ENCODE data around the gene NTM.
A peak's percentile ranks its signal among the peaks of the same experiment; 100 is the strongest.

The NTM gene

DNA sequence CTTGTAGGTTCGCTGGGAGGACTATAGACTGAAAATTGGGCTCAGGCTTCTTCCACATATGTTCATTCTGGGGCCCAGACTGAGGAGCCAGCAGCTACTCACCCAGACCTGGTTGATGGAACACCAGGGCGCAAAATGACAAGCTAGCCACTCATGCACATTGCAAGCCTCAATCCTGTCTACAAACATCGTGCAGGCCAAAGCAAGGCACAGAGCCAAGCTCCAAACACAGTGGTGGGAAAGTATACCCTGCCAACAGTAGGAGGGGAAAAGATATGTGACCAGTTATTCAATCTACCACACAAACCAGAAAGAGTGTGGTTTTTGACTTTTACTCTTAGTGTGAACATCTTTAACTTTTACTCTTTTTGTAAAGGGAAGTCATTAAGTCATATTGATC lies 660.5 kb downstream of the NTM start:
- Histone ChIP-seq H3K9ac (ENCODE audit: low read length) (no peak overlapping the region), H3K27me3 (replicated peaks; ENCODE audit: control insufficient read depth, insufficient read depth, low read length) (no peaks in the 10 kb centered on the region), H3K9me3 (ENCODE audit: control insufficient read depth, low read length) (no peaks in the 10 kb centered on the region), H3K4me1 (ENCODE audit: control insufficient read depth, insufficient read depth, low read length) (peaks cover 12% of the 10 kb centered on the region), H3K4me3 (ENCODE audit: low read length) (no peak overlapping the region), H3K36me3 (ENCODE audit: control insufficient read depth, insufficient read depth, low read length, severe bottlenecking) (no peaks in the 10 kb centered on the region)
- no peak for DNase-seq (ENCODE audit: low read depth)

- no peaks in the 10 kb centered on the region for H3K36me3 ChIP-seq (ENCODE audit: control insufficient read depth, insufficient read depth, low read length, severe bottlenecking)
- DNase-seq (ENCODE audit: low read depth): peak; percentile 61
- no peak overlapping the region for H3K9ac ChIP-seq (ENCODE audit: low read length)
- H3K4me3 ChIP-seq (ENCODE audit: low read length): no peak overlapping the region
- no peaks in the 10 kb centered on the region for H3K9me3 ChIP-seq (ENCODE audit: control insufficient read depth, low read length)
- no peaks in the 10 kb centered on the region for H3K27me3 ChIP-seq (replicated peaks; ENCODE audit: control insufficient read depth, insufficient read depth, low read length)
- peaks cover 8% of the 10 kb centered on the region for H3K4me1 ChIP-seq (ENCODE audit: control insufficient read depth, insufficient read depth, low read length)
Measured at GRCh38 chr11:132032555-132032954, 662.1 kb downstream of the NTM start.

GRCh38 chr11:132033051-132033450 lies 662.6 kb downstream of the NTM start:
- no peak for DNase-seq (ENCODE audit: low read depth)
- H3K9ac ChIP-seq (ENCODE audit: low read length): no peak overlapping the region
- H3K27me3 ChIP-seq (replicated peaks; ENCODE audit: control insufficient read depth, insufficient read depth, low read length): no peaks in the 10 kb centered on the region
- H3K9me3 ChIP-seq (ENCODE audit: control insufficient read depth, low read length): no peaks in the 10 kb centered on the region
- no peak overlapping the region for H3K4me3 ChIP-seq (ENCODE audit: low read length)
- peaks cover 5% of the 10 kb centered on the region for H3K4me1 ChIP-seq (ENCODE audit: control insufficient read depth, insufficient read depth, low read length)
- no peaks in the 10 kb centered on the region for H3K36me3 ChIP-seq (ENCODE audit: control insufficient read depth, insufficient read depth, low read length, severe bottlenecking)

DNA sequence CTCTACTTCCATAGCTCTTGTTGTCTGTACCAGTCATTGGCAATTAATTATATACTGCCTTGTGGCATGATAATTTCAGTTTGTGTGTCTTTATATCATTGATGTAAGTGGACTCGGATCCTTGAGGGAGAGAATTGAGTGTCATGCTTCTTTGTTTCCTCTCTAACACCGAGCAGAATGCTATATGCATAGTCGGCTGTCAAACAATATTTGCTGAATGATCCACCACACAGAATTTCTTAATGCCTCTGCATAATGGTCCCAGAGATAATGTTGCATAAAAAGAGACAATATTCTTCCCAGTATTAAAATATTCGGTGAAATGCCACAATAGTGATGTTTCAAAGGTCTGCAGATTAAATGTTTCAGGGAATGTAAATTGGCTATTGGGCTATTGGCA lies 664.8 kb downstream of the NTM start:
- no peak overlapping the region for H3K4me3 ChIP-seq (ENCODE audit: low read length)
- no peaks in the 10 kb centered on the region for H3K36me3 ChIP-seq (ENCODE audit: control insufficient read depth, insufficient read depth, low read length, severe bottlenecking)
- no peak overlapping the region for H3K9ac ChIP-seq (ENCODE audit: low read length)
- H3K4me1 ChIP-seq (ENCODE audit: control insufficient read depth, insufficient read depth, low read length): no peaks in the 10 kb centered on the region
- H3K9me3 ChIP-seq (ENCODE audit: control insufficient read depth, low read length): no peaks in the 10 kb centered on the region
- no peak for DNase-seq (ENCODE audit: low read depth)
- H3K27me3 ChIP-seq (replicated peaks; ENCODE audit: control insufficient read depth, insufficient read depth, low read length): no peaks in the 10 kb centered on the region

DNA sequence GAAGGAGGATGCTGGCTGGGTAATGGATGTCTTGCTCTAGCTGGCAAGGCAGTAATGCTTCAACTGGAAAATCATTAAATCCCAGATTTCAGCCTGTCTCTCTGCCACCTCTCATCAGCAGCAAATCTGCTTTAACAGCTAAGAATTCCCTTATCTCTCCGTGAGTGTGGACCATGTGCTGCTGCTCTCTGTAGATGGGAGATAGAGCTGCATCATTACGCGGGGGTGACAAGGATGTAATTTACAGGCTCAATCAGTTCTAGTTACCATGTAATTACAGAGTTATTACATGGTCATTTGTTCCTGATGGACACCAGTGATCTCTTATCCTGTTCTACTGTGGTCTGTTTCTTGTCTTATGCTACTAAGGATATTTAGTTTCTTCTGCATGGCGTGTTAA lies 665.4 kb downstream of the NTM start:
- no peak for DNase-seq (ENCODE audit: low read depth)
- Histone ChIP-seq H3K4me3 (ENCODE audit: low read length) (no peak overlapping the region), H3K9ac (ENCODE audit: low read length) (no peak overlapping the region)

DNA sequence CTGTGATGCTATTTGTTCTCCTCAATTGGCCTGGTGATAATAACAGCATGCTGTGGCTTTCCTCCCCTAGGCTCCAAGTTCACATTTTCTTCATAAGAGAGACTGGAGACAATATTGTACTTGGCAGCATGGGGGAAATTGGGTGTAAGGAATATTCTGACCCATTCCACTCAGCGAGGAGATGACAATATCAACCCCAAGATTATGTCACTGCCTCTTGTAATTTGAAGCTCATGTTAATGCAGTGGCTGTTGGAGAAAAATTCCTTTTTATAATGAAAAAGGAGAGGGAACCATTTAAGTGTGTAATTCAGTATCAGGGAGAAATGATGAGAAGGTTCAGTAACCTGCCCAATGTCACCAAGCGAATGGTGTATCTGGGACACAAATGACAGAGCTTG lies 665.8 kb downstream of the NTM start:
- Histone ChIP-seq H3K9ac (ENCODE audit: low read length) (no peak overlapping the region), H3K36me3 (ENCODE audit: control insufficient read depth, insufficient read depth, low read length, severe bottlenecking) (no peaks in the 10 kb centered on the region), H3K27me3 (replicated peaks; ENCODE audit: control insufficient read depth, insufficient read depth, low read length) (no peaks in the 10 kb centered on the region), H3K4me1 (ENCODE audit: control insufficient read depth, insufficient read depth, low read length) (no peaks in the 10 kb centered on the region), H3K9me3 (ENCODE audit: control insufficient read depth, low read length) (no peaks in the 10 kb centered on the region), H3K4me3 (ENCODE audit: low read length) (no peak overlapping the region)
- no peak for DNase-seq (ENCODE audit: low read depth)

More for the DNA sequence above, 665.4 kb downstream of the NTM start:
- Histone ChIP-seq H3K36me3 (ENCODE audit: control insufficient read depth, insufficient read depth, low read length, severe bottlenecking) (no peaks in the 10 kb centered on the region), H3K27me3 (replicated peaks; ENCODE audit: control insufficient read depth, insufficient read depth, low read length) (no peaks in the 10 kb centered on the region), H3K4me1 (ENCODE audit: control insufficient read depth, insufficient read depth, low read length) (no peaks in the 10 kb centered on the region), H3K9me3 (ENCODE audit: control insufficient read depth, low read length) (no peaks in the 10 kb centered on the region)

DNA sequence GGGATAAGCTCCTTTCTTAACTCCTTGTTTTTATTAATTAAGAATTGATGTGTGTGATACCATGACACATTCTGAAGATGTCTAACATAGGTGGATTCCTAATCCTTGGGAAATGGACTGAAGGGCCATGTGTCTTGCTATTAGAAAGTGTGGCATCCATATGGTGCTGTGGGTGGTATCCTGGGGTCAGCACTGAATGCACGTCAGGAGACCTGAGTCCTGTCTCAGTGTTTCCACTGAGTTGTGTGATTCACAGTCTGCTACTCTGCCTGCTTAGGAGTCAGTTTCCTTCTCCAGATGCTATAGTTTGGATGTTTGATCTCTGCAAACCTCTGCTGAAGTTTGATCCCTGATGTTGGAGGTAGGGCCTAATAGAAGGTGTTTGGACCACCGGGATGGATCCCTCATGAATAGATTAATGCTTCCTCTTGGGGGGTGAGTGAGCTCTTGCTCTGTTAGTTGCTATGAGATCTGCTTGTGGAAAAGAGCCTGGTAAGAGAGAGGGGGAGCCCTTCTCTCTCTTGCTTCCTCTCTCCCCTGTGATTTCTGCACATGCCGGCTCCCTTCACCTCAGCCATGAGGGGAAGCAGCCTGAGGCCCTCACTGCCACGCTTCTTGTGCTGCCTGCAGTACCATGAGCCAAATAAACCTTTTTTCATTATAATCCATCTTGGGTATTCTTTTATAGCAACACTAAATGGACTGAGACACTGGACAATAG lies 666.5 kb downstream of the NTM start:
- no peak overlapping the region for H3K9ac ChIP-seq (ENCODE audit: low read length)
- H3K4me3 ChIP-seq (ENCODE audit: low read length): no peak overlapping the region
- H3K36me3 ChIP-seq (ENCODE audit: control insufficient read depth, insufficient read depth, low read length, severe bottlenecking): no peaks in the 10 kb centered on the region
- H3K4me1 ChIP-seq (ENCODE audit: control insufficient read depth, insufficient read depth, low read length): peaks cover 5% of the 10 kb centered on the region
- no peaks in the 10 kb centered on the region for H3K9me3 ChIP-seq (ENCODE audit: control insufficient read depth, low read length)
- no peak for DNase-seq (ENCODE audit: low read depth)
- no peaks in the 10 kb centered on the region for H3K27me3 ChIP-seq (replicated peaks; ENCODE audit: control insufficient read depth, insufficient read depth, low read length)

- no peaks in the 10 kb centered on the region for H3K9me3 ChIP-seq (ENCODE audit: control insufficient read depth, low read length)
- no peak for DNase-seq (ENCODE audit: low read depth)
- no peaks in the 10 kb centered on the region for H3K36me3 ChIP-seq (ENCODE audit: control insufficient read depth, insufficient read depth, low read length, severe bottlenecking)
- H3K27me3 ChIP-seq (replicated peaks; ENCODE audit: control insufficient read depth, insufficient read depth, low read length): no peaks in the 10 kb centered on the region
- H3K4me1 ChIP-seq (ENCODE audit: control insufficient read depth, insufficient read depth, low read length): peaks cover 5% of the 10 kb centered on the region
- no peak overlapping the region for H3K4me3 ChIP-seq (ENCODE audit: low read length)
- no peak overlapping the region for H3K9ac ChIP-seq (ENCODE audit: low read length)
Measured at GRCh38 chr11:132037467-132037862, 667.0 kb downstream of the NTM start.

DNA sequence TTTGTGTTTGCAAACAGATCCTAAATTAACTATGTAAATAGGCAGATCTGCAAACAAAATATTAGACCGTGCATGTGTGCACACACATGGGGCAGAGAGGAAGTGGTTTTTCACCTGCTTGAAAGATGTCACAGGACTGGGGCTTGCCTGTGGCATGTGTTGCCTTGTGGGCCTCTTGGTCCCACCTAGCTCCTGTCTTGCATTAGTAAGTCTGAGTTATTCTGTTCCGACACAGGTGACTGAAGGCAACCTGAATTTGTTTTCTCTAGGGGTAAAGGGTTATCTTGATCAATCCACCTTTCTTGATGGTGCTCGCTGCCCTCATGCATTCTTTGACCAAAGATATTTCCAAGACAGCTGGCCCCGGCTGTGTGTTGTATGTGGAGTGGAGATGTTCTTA lies 667.5 kb downstream of the NTM start:
- Histone ChIP-seq H3K9ac (ENCODE audit: low read length) (no peak overlapping the region), H3K4me1 (ENCODE audit: control insufficient read depth, insufficient read depth, low read length) (peaks cover 5% of the 10 kb centered on the region), H3K4me3 (ENCODE audit: low read length) (no peak overlapping the region), H3K27me3 (replicated peaks; ENCODE audit: control insufficient read depth, insufficient read depth, low read length) (no peaks in the 10 kb centered on the region), H3K36me3 (ENCODE audit: control insufficient read depth, insufficient read depth, low read length, severe bottlenecking) (no peaks in the 10 kb centered on the region), H3K9me3 (ENCODE audit: control insufficient read depth, low read length) (no peaks in the 10 kb centered on the region)
- DNase-seq (ENCODE audit: low read depth): no peak

DNA sequence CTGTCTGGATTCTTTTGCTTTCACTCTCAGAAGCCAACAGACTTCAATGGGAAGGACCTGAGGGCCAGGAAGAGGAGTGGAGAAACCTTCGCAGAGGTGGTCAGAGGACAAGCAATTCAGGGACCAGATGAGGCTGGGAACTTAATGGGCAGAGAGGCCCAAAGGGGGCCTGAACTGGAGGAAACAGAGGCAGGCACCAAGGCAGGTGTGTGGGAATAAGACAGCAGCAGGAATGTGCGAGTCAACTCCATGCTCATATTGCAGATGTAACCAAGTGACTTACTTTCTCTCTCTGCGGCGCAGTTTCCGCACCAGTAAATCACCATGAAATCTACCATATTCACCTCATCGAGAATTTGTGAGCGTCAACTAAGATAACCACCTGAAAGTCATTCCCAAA lies 669.1 kb downstream of the NTM start:
- Histone ChIP-seq H3K9me3 (ENCODE audit: control insufficient read depth, low read length) (no peaks in the 10 kb centered on the region), H3K9ac (ENCODE audit: low read length) (no peak overlapping the region), H3K36me3 (ENCODE audit: control insufficient read depth, insufficient read depth, low read length, severe bottlenecking) (no peaks in the 10 kb centered on the region), H3K4me1 (ENCODE audit: control insufficient read depth, insufficient read depth, low read length) (peaks cover 5% of the 10 kb centered on the region), H3K4me3 (ENCODE audit: low read length) (no peak overlapping the region), H3K27me3 (replicated peaks; ENCODE audit: control insufficient read depth, insufficient read depth, low read length) (no peaks in the 10 kb centered on the region)
- DNase-seq (ENCODE audit: low read depth): no peak

- peaks cover 5% of the 10 kb centered on the region for H3K4me1 ChIP-seq (ENCODE audit: control insufficient read depth, insufficient read depth, low read length)
- no peaks in the 10 kb centered on the region for H3K27me3 ChIP-seq (replicated peaks; ENCODE audit: control insufficient read depth, insufficient read depth, low read length)
- DNase-seq (ENCODE audit: low read depth): no peak
- no peak overlapping the region for H3K4me3 ChIP-seq (ENCODE audit: low read length)
- no peak overlapping the region for H3K9ac ChIP-seq (ENCODE audit: low read length)
- H3K36me3 ChIP-seq (ENCODE audit: control insufficient read depth, insufficient read depth, low read length, severe bottlenecking): no peaks in the 10 kb centered on the region
- H3K9me3 ChIP-seq (ENCODE audit: control insufficient read depth, low read length): no peaks in the 10 kb centered on the region
Measured at GRCh38 chr11:132042296-132042695, 671.9 kb downstream of the NTM start.

DNA sequence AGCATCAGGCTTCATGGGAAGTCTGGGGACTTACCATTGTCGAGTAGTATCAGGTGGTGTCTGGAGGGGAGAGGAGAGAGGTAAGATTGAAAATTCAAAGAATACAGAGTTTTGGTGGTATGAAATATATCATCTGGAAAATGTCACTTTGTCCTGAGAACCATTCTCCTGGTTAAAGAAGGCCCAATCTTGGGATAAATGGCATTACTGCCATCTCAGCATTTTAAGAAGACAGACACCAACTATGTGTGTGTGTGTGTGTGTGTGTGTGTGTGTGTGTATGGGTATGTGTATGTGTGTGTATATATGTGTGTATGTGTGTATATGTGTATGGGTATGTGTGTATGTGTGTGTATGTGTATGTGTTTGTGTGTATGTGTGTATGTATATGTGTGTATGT lies 673.3 kb downstream of the NTM start:
- DNase-seq (ENCODE audit: low read depth): no peak
- H3K4me1 ChIP-seq (ENCODE audit: control insufficient read depth, insufficient read depth, low read length): peaks cover 5% of the 10 kb centered on the region

More for the DNA sequence above, 673.3 kb downstream of the NTM start:
- no peaks in the 10 kb centered on the region for H3K9me3 ChIP-seq (ENCODE audit: control insufficient read depth, low read length)
- H3K9ac ChIP-seq (ENCODE audit: low read length): no peak overlapping the region
- H3K27me3 ChIP-seq (replicated peaks; ENCODE audit: control insufficient read depth, insufficient read depth, low read length): no peaks in the 10 kb centered on the region
- H3K4me3 ChIP-seq (ENCODE audit: low read length): no peak overlapping the region
- H3K36me3 ChIP-seq (ENCODE audit: control insufficient read depth, insufficient read depth, low read length, severe bottlenecking): no peaks in the 10 kb centered on the region

All from adipocyte (in vitro differentiated cells).